ENCODE data around the gene ZSWIM2.

- TF ChIP-seq POLR2A (IDR thresholded peaks at IDR 0.05; ENCODE audit: low read depth, low read length) = no peak
- TF ChIP-seq POLR2AphosphoS5 (IDR thresholded peaks at IDR 0.05; ENCODE audit: low read depth, low read length) = no peak
- TF ChIP-seq TAF1 (IDR thresholded peaks at IDR 0.05; ENCODE audit: borderline replicate concordance, low read depth, low read length) = no peak
Measured at GRCh38 chr2:186891185-186891621, 42.2 kb upstream of the ZSWIM2 start.
